Stimulated activated CD4-positive, alpha-beta T cell treated with anti-CD3 and anti-CD28 coated beads, Interleukin-4, amount 100 ng/mL, for 1 hour (primary cell): ENCODE results near the gene OR10H2.
"Not testable (repeated sequence)": the region's sequence is repeated elsewhere in the genome, so short reads cannot be mapped to it uniquely, and the experiment has no call there.

Experiments
- DNase-seq: peaks from one replicate; pipeline ENCODE4 v3.0.0-alpha.2; 2020

The OR10H2 gene

GRCh38 chr19:15727724-15728123 lies at the start of gene OR10H2:
Gene OR10H2, plus strand, starts transcription at chr19:15728024. Its CDS starts 20 bp downstream, at chr19:15728044.
- DNase-seq, result no peak

- no peak for DNase-seq
These were observed 48.7 kb upstream of the OR10H2 start for GRCh38 chr19:15679089-15679488.

DNA sequence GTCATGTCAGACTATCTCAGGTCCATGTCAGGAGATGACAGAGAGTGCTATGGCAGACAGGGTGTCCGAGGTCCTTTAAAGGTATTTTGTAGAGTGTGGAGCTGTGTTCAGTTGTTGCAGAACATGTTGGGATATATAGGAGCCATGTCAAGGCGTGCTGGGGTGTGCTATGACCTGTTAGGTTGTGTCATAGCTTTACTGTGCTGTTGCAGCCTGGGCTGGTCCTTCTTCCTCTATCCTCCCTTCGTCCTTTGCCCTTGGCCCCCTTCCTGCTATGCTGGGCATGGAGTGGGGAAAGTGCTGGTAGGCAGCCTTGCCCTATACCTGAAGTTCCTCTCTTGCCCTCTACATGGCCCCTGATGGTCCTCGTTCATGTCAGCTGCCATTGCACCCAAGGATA lies 48.0 kb upstream of the OR10H2 start:
- not testable (repeated sequence) for DNase-seq

DNA sequence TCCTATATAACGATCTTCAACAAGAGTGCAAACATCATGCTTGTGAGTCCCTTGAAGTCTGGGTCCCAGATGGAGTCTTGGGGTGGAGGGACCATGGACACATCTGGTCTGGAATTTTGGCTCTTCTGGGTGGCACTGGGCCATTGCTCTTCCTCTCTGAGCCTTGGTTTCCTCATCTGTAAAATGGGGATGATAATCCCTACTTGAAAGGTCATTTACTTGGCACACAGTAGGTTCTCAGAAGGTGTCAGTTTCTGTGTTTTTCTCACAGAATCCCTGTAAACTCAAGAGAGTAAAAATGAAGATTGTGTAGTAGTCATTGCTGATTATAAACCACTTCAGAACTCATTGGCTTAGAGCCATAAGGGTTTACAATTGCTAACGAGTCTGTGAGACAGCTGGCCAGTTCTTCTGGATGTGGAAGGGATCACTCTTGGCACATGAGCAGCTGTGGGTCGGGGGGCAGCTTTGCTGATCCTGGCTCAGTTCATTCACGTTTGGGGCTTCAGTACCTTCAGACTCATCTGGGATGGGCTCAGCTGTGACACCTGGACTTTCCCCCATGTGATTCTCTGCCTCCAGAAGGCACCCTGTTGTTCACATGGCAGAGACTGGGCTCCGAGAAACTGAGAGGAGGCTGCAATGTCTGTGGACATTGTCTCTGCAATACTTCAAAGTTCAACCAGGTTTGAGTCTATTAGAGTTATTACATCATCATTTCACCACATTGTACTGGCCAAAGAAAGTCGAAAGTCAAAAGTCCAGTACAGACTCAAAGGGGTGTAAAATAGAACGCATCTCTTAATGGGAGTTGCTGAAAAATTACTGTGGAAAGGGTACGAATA lies 47.1 kb upstream of the OR10H2 start:
- DNase-seq, result no peak

GRCh38 chr19:15683411-15683810 lies 44.4 kb upstream of the OR10H2 start:
- no peak for DNase-seq

- no peak for DNase-seq
These were observed 43.0 kb upstream of the OR10H2 start for GRCh38 chr19:15684828-15685227.

DNA sequence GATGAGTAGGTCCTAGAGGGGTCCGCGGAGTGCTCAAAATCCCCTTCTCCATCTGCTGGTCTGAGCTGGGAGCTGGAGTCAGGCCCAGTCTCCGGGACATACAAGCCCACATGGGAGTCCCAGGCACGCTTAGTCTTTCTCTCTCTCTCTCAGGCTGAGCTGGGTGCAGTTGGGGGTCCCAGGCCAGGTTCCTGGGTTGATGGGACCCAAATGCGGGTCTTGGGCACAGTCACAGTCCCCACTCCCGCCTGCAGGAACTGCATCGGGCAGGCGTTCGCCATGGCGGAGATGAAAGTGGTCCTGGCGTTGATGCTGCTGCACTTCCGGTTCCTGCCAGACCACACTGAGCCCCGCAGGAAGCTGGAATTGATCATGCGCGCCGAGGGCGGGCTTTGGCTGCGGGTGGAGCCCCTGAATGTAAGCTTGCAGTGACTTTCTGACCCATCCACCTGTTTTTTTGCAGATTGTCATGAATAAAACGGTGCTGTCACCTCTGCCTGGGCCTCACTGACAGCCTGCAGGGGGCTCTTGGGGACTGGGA lies 31.1 kb upstream of the OR10H2 start:
- no peak for DNase-seq

DNA sequence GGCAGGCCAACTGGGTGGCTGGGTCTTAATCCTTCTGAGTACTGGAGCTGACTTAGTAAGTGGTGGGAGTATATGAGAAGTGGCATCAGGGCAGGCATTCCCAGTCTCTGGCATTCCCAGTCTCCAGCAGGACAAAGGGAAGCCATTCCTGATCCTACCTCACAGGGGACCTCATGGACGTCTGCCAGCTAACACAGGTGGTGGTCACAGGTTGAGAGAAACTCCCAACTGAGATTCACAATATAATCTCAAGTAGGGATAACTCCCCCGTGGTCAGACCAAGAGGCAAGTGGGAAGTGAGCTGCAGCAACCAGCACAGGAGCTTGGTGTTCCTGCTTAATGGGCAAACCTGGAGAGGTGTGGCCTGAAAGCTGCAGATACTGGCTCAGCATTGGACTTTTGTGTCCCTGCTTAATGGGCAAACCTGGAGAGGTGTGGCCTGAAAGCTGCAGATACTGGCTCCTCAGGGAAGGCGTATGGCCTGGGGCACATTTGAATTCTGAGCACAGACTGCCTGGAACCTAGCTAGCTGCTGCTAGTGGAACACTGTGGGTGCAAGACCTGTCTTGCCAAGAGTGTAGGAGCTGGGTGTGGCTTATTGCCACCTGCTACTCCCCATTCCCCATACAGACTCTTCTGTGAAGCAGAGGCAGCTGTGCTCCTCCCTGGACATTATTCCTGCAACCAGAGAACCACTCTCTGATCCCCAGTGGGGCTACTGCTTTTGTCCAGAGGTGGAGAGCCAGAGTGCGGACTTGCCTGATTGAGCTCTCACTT lies 25.9 kb upstream of the OR10H2 start:
- DNase-seq, result no peak

DNA sequence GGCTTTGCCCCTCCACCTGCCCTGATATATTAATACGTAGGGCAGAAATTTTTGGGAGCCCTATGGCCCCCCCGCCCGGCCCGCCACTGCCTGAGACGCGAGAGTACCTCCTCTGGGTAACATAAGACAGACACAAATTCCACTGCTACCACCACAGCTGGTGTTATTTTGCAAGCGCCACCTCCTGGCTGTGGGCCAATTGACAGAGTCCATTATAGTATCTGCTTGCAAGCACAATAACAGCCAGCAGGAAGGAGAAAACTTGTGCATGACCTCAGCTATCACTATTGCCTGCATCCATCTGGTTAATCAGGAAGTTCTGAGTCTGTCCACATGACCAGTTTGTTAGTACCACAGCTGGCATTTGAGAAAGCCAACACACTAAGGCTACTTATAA lies 25.3 kb upstream of the OR10H2 start:
- DNase-seq, result peak; percentile 15

DNA sequence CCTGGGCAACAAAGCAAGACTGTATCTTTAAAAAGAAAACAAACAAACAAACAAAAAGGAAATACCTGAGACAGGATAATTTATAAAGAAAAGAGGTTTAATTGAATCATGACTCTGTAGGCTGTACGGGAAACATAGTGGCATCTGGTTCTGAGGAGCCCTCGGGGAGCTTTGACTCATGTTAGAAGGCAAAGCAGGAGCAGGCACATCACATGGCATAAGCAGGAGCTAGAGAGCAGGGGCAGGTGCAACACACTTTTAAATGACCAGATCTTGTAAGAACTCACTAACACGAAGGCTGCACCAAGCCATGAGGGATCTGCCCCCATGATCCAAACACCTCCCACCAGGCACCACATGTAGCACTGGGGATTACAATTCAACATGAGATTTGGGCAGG lies 13.2 kb upstream of the OR10H2 start:
- no peak for DNase-seq

DNA sequence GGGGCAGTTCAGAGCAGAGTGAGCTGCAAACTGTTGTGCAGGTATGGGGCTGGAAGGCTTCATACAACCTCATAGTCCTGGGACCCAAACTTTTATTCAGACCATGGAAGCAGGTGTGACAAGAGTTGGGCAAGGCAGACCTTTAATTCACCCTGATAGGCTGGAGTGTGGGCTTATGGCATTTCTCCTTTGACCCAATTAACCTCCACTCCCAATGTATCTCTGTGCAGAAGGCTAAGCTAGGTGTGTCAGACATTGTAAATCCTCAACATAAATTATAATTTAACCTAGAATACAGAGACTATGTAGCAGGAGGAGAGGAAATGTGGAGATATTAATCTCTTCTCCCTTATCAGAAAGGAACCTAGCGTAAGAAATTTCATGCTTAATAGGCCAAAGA lies 12.2 kb upstream of the OR10H2 start:
- no peak for DNase-seq

DNA sequence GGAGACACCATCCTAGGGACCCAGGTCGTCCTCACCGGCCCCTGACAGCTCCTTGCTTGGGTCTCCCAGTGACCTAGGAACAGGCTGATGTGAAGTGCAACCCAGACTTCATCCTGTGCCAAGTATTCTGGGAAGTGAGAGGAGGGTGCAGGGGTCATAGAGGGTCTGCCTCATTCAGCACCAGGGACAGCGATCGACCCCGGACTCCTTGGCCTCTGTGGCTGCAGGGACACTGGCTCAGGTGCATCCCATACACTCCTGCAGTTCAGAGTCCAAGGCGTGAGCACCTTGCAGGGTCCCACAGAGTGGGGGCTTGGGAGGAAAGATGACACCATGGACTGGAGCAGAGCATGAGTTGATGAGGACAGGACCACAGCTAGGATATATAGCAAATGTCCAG lies 10.0 kb upstream of the OR10H2 start:
- DNase-seq, result no peak

DNA sequence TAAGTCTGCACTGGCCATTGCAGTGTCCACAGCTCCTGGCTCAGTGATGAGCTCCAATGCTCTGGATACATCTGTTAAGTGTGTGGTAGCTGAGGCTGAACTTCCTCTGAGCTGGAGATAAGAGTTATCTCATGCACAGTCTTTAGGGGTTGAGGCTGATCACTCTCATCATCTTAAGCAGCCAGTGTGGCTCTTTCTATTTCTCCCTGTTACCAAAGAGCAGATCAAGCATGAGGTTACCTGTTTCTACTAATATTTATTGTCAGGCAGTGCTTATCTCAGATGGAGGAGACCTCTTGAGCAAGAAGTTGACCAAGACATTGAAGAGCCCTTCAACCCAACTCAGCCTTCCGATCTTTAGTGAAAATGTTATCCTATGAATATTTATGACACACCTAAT lies 6.6 kb upstream of the OR10H2 start:
- DNase-seq, result no peak

DNA sequence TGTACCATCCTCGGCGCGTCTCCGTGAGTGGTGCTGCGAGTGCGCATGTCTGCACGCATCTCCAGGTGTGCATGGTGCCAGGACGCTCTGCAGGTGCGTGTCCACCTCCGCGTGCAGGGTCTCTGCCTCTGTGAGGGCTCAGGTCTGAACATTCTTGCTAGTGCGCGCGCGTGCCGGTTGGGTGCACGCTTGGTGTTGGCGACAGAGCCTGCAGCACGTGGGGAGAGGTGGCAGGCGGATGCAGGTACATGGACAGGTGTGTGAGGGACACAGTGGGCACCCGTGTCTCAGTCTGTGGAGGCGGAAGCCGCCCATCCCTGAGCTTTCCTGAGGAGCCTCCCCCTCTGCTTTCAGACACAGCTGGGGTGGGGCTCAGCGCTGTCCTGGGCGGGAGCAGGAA lies 4.9 kb upstream of the OR10H2 start:
- no peak for DNase-seq

DNA sequence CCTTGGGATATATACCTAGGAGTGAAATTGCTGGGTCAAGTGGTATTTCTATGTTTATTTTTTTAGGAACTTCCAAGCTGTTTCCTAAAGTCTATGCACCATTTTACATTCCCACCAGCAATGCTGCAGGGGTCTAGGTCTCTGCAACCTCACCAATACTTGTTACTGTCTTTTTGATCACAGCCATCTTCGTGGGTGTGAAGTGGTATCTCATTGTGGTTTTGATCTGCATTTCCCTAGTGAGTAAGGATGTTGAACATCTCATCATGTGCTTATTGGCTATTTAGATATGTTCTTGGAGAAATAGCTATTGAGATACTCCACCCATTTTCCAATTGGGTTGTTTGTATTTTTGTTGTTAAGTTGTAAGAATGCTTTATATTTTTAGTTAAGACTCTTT lies 2.7 kb downstream of the OR10H2 start:
- no peak for DNase-seq

GRCh38 chr19:15732388-15732787 lies 4.6 kb downstream of the OR10H2 start:
- no peak for DNase-seq

GRCh38 chr19:15733895-15734294 lies 6.1 kb downstream of the OR10H2 start:
- no peak for DNase-seq

- DNase-seq, result no peak
These were observed 9.9 kb downstream of the OR10H2 start, which contains the start of gene OR10H3 for GRCh38 chr19:15737722-15738121. Gene OR10H3, plus strand, starts transcription at chr19:15737985. Its CDS starts 3,408 bp downstream, at chr19:15741393.

- no peak for DNase-seq
These were observed 13.0 kb downstream of the OR10H2 start for GRCh38 chr19:15740785-15741184.

DNA sequence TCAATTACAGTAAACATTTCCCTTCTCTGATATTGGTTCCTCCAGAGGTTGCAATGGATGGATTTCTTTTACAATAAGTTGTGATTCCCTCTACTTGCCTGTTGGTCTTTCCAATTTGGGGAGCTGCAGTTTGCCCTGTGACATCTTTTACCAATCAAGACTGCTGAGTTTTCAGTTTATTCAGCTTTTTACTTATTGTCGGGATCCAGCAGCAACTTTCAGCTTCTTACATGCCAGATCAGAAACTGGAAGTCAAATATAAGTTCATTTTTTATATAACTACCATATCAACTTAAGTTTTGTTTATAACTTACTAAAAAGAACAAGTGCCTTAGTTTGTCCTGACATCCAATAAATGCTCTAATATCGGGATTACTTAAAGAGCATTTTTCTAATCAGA lies 20.4 kb downstream of the OR10H2 start:
- DNase-seq, result no peak

- no peak for DNase-seq
These were observed 30.6 kb downstream of the OR10H2 start for GRCh38 chr19:15758379-15758778.

DNA sequence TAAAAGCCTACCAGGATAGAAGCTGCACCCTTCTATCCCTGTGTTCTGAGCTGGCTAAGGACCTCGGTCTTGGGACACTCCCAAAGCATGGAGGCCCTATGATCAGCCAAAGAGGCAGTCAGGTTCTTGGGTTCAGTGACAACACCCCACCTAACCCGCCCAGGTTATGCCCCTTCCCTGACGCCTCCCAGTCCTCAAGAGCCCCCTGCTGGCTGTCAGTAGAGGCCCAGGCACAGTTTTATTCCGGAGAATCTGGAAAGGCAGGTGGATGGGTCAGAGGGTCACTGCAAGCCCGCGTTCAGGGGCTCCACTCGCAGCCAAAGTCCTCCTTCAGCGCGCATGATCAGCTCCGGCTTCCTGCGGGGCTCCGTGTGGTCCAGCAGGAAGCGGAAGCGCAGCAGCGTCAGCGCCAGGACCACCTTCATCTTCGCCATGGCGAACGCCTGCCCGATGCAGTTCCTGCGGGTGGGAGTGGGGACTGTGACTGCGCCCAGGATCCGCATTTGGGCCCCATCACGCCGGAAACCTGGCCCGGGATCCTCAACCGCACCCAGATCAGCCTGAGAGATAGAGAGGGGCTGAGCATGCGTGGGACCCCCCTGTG lies 32.2 kb downstream of the OR10H2 start:
- DNase-seq, result no peak

DNA sequence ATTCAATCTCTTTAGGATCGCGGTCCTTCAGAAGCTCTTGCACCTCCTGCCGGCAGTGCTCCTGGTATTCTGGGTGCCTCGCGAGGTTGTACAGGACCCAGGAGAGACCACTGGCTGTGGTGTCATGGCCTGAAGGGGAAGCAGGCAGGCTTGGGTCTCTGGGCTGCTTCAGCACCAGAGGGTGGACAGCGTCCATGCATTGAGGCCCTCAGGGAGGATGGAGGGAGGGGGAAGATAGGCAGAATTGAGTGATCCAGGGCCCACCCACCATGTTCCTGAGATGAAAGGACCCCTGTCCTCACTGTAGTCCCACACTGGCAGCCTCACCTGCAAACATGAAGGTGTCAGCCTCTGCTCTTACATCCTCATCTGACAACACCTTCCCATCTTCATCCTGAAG lies 41.8 kb downstream of the OR10H2 start:
- DNase-seq, result no peak
